H1 (cell line): Measurements from ENCODE around the gene HOXB6. TPM values are rescaled to one million over a fixed set of nuclear protein-coding genes. Genes with fewer than 3 reads are reported as not detected.

Source experiments
- MAX ChIP-seq: IDR thresholded peaks from 2 replicates; pipeline ENCODE4 v1.6.1; 2012; ENCODE audit warnings: inconsistent platforms
- polyA plus RNA-seq, 7 experiments: library from polyadenylated mRNA; depleted of rRNA in 3 of 7; stranded (reverse) in 5 of 7; unstranded in 2 of 7; fragments of >200 nt in 5 of 7; fragments of 200-250 nt in 2 of 7; gene quantifications; 1 replicate in 5 of 7; 2 replicates in 1 of 7; 4 replicates in 1 of 7; pipeline versions ENCODE4 v1.2.1 to v1.2.3, GENCODE V29; 2011 to 2013; ENCODE audit warnings: missing spikeins in 2 of 7, mixed read lengths in 2 of 7
- total RNA-seq: library from RNA; stranded (reverse); fragmentation: NEBNext Ultra II Directional; extraction: Animal tissue kit (Norgen Biotek cat#: 25700); gene quantifications from 2 replicates; pipeline ENCODE4 v1.2.1, GENCODE V29; 2021

HOXB6 gene
- total and polyA plus RNA-seq, 2 of the 8 experiments (the other 6 are each of a cell fraction or from before 2014, with no cell fraction given): not detected

DNA sequence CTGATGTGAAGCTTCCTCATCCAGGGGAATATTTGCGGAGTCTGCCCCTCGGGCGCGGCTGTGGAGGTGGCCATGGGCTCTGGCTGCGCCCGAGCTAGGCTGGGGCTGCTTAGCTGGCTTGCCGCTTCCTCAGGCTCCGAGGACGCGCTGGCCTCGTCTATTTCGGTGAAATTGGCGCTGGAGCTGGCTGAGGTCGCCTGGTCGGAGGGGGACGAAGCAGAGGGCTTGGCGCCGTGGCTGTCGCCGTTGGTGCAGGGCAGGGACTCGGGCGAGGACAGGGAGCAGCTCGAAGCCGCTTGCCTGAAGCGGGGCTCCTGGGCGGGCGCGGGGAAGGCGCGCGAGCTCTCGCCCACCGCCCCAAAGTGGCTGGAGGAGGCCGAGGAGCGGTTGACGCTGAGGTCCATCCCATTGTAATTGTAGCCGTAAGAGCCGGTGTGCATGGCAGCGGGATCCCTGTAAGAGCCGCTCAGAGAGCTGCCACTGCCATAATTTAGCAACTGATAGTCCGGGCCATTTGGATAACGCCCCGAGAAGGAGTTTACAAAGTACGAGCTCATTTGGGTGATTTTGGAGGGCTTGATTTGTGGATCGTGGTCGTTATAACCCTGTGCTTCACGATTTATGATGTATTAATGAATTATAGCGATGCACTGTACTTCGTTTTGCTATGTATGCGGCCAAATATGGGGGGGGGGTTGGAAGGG lies 11.5 kb downstream of the HOXB6 start, which contains the start of gene HOXB5 (continued):
- TF ChIP-seq MAX: peak; percentile 21; the same call in 1 of the 2 replicates
